Stimulated activated naive CD4-positive, alpha-beta T cell (primary cell): Measurements from ENCODE around the gene SNED1.

Experiments
- DNase-seq, 6 experiments: peaks; one replicate each; lab custom pipeline; 2025; lab: John Stamatoyannopoulos, UW

Gene SNED1

DNA sequence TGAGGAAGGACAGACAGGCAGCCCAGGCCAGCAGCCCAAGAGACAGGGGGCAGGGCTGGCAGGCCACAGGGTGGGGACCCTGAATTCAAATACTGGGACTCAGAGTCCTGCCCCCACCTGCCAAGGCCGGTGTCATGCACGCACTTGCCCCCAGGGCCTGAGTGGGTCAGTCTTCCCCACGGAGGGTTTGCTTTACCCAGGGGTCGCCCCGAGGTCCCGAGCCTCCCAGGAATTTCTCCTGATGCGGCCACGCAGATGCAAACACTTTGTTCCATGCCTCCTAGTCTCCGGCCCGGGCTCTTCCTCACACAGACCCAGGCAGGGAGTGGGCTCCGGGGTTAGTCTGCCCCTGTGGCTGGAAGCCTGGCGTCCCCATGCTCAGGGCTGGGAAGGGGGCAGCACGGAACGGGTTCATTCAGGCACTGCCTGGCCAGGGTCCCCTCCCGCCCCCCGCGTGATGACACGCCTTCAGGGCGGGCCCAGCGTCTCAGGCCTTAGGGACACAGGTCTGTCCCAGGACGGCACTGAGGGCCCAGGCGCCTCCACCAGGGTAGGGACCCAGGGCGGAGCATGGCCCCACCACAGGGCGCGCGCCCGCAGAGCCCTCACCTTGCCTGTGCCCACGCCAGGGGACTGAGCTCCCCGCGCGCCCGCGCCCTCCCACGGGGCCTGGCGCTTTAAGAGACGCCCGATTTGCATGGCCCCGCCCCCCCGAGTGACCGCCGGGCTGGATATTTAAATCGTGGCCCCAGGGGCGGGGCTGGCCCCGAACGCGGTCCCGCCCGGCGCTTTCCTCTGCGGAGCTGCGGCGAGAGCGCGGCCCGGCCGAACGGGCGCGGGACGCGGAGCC is at the start of gene SNED1:
Gene SNED1 (plus strand): TSS at position 763 of the 850 bp plus-strand sequence. CDS start 220 bp downstream, outside the sequence.
- peak in 4 of 6 experiments; percentile 7 to 60 (median 24) for DNase-seq

DNA sequence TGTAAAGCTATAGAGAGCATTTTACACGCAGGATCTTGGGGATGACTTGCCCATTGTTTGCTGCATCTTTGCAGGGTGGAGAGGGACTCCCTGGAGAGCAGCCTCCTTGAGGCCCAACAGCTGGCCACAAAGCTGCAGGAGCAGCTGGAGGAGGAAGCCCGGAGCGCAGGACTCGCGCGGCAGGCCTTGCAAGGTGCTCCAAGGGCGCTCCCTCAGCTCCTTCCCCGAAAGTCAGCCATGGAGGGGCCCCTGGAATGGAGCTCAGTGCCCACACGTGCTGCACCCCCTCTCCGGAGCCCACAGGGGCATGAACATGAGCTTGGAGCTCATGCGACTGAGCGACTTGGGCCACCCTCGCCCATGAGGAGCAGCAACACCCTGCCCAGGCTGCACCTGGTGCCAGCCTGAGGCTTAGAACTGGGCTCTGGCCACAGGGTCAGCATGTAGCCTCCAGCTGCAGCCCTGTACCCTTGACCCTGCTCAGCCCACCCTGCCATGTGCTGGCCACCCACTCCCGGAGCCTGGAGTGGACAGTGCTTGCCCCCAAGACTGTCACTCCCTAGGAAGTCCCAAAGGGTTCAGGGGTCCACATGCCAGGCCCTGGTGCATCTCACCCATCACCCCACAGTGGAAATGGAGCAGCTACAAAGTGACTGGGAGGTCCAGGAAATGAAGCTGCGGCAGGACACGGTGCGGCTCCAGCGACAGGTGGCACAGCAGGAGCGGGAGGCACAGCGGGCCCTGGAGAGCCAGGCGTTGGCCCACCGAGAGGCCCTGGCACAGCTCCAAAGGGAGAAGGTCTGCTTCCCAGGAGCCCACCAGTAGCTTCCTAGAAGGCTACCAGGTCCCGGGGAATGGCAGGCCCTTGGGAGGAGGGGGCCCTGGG is 49.3 kb upstream of the SNED1 start:
- no peak for DNase-seq

DNA sequence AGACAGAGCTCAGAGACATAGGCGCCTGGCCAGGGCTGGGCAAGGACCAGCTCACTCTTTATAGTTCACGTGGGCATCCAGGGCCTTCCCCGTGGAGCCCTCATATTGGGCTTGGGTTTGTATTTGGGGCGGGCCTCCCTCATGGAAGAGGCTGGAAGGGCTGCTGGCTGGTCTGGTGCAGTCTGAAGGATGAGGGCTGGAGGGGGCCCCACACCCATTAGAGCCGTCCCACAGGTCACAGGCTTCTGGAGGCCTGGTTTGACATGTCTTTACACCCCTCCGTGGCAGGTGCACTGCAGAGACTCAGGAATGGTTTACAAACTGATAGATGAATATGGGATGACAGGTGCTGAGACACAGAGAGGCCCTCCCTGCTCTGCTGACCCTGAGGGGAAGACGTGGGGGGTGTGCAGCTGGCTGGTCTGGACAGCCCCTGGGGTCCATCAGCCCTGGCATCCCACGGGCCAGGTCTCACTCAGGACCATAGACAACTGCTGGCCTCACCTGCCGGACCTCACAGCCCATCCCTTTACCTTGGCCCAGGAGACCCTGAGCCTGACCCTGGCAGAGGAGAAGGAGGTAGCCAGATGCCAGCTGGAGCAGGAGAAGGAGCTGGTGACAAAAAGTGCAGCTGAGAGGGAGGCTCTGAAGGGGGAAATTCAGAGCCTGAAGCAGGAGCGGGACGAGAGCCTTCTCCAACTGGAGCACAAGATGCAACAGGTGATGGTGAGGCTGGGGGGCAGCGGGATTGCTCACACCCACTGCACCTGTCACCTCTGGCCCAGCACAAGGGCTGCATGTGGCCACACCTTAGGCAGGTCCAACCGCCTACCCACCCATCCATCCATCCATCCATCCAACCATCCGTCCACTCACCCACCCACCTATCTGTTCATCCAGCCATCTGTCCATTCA is 48.4 kb upstream of the SNED1 start:
- DNase-seq: no peak

DNA sequence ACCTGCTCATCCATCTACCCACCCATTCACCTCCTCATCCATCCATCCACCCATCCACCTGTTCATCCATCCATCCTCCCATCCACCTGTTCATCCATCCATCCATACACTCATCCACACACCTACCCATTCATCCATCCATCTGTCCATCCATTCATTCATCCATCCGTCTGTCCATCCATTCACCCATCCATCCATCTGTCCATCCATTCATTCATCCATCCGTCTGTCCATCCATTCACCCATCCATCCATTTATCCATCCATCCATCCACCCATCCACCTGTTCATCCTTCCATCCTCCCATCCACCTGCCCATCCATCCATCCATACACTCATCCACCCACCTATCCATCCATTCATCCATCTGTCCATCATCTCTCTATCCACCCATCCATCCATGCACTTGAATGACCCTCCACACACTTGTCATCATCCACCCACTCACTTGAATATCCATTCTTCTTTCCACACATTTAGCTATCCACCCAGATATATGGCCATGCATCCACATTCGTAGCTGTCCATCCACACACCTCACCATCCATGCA is 47.3 kb upstream of the SNED1 start:
- DNase-seq: no peak

DNA sequence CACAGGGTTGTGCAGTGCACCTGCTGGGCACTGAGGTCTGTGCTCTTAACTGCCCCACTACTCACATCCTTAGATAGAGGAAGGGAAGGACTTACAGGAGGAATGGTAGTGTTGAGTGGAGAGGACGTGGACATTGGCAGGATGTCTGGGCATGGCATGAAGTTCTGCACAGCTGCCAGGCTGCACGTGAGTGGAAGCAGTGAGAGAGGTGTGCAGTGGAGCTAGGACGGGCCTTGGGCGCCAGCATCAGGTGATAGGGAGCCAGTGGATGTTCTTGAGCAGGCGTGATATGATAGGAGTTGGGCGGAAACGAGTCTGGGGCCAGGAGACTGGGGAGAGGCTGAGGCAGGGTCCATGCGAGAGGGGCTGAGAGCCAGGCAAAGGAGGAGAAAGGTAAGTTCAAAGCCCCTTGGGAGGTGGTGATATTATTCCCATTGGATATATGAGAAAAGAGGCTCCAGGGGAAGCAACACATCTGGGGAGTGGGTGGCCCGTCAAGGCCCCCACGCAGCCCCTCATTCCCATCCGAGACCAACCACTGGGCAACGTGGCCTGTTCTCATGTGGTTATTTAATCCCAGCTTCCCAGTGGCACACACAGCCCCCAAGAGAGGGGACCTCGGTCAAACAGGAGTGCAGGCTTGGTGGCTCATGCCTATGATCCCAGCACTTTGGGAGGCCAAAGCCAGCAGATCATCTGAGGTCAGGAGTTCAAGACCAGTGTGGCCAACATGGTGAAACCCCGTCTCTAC is 45.7 kb upstream of the SNED1 start:
- DNase-seq: no peak

DNA sequence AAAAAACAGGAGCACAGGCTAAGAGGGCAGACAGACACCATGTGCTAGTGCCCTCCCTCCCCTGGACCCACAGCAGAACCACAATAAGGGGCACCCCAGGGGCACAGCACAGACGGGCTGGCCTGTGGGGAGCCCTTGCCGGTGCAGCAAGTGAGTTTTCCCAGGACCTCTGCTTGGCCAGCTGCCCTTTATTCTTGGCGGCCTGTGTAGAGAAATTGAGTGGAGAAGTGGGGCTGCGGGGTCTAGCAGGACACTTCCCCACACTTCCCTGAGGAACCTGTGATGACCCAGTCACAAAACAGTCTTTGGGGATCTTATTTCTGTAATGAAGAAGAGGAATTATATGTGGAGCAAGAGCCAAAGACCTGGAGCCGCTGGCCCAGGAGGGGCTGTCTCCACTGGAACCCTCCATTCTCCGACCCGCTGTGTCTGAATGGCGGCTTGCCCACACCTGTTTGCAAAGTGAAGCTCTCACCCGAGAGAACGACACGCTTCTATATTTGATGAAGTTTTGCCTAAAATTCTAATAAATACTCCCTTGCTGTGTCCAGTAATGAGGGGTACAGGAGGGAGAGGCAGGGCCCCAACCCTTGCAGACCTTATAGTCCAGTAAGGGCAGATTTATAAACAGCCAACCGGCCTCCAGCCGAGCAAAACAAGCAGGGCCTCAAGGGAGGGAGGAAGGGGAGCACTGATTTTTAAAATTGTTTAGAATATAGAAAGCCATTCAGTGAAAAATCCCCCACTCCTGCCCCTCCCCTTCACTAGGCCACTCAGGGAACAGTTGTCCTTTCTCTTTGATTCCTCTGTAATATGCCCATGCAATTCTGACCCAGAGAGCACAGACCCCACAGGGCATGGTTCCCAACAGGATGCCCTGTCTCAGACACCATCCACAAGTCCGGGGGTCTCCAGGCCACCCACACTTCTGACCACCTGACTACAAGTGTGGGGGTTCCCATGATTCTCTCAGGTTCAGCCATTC is 44.7 kb upstream of the SNED1 start:
- no peak for DNase-seq

DNA sequence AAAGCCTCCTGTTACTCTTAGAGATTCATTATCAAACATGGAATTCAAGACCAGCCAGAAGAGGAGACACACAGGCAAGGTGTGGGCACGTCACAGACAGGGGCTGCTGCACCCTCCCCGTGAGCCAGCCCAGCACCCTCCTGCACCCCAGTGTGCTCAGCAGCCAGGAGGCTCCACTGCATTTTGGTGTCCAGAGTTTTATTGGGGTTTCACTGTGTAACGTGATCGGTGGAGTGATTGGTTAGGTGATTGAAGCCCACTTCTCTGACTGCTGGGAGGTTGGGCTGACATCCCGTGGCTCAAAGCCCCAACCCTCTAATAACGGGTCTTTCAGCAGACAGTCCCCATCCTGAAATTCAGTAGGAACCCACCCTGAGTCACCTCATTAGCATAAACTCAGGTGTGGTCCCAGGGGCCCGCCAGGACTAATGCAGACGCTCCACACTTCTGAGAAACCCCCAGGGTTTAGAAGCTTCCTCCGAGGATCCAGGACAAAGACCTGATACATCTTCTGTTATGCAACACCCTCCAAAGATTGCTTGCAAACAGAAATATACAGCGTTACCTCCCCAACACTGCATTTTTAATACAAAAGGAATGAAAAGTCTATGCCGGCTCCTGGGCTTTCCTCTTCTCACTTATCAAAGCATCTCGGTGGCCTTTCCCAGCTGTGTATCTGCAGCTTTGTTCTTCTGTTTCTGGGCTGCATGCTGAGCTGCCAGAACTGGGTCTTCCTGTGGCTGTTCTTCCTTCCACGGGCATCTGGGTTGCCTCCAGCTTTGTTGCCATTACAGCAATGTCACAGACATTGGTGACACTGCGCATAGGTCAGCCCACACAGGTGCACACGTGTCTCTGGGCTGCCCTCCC is 43.7 kb upstream of the SNED1 start:
- no peak for DNase-seq

DNA sequence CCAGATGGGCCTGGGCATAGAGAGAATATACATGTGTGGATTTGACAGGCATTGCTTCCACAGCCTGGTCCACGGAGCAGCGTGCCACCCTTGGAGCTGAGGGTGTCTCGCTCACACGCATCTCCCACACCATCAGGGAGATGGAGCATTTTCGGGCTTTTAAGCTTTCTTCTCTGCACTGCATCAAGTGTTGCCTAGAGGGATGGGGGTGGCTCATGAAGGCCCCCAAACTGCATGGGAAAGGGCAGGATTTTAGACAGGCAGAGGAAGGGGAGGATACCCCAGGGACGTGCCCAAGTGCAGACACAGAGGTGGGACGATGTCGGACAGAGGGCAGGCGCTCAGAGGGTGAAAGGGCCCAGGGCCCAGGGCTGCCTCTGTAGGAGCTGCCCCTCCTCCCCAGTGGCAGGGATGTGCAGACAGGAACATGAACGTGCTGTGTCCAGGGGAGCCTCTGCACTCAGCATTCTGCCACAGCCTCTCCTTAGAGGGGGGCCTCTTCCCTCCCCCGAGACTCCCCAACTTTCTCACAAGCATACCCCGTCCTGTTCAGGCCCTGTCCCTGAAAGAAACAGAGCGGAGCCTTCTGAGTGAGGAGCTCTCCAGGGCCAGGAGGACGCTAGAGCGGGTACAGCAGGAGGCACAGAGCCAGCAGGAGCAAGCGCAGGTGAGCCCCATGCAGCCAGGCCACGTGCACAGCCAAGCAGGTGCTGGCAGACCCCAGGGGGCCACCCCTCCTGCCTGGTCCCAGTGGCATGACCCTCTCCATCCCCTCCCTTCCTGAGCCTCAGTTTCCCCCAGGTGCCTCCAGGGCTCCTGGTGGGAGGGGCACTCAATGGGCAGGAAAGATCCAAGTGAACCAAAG is 42.9 kb upstream of the SNED1 start:
- no peak for DNase-seq

DNA sequence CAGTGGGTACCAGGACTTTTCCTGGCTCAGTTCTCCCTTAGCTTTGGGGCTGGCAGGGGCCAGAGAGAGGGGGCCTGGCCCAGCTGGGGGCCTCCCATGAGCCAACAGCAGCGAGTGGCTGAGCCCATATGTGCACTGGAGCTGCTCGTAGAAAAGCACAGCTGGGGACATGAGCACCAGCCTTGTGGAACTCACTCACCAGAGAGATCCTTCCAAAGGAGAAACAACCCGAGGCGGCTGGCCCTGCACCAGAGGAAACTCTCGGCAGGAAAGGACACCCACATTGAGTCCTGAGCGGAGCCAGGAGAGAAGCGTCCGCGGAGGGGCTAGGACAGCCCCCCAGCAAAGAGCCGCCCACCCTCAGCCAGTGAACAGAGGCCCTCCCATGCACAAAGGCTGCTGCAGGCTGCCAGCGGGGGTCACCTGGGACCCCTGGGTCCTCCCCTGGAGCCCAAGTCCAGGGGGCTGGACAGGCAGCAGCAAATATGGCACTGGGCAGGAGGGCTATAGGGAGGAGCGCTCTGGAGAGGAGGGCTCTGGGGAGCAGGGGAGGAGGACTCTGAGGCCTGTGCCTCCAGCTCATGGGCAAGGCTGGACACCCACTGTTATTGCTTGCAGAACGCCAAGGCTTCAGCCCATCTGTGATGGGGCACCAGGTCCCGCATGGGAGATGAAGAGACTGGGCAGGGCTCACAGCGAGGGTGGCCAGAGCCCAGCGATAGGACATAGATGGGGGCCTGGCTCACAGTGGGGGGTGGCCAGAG is 42.1 kb upstream of the SNED1 start:
- DNase-seq: no peak

DNA sequence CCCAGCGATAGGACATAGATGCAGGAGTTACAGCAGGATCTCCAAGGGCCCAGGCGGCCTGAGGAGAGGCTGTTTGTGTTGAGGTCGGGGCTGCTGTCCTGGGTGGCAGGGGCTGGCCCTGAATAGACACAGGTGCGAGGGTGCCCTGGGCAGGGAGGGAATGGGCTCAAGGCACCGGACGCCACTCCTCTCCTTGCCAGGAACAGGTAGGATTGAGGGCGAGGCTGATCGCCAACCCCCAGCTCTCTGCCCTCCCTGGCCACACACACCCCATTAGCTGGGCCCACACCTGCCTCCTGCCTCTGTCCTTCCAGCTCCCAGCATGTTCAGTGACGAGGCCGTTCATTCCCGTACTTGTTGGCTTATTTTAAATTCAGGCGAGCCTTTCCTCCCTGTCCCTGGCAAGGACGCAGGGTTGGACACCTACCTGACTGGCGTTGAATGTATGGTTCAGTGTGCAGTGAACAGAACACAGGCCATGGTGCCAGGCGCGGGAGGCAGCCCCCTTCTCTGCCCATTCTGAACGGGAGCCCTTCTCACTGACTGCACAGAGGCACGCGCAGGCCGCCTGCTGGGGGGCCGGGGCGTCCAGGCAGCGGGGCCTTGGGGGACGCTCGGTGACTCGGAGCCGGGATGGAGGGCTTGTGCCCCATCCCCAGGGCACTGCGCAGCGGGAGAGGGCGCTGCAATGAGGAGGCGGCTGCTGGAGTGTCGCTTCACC is 41.3 kb upstream of the SNED1 start:
- no peak for DNase-seq

DNA sequence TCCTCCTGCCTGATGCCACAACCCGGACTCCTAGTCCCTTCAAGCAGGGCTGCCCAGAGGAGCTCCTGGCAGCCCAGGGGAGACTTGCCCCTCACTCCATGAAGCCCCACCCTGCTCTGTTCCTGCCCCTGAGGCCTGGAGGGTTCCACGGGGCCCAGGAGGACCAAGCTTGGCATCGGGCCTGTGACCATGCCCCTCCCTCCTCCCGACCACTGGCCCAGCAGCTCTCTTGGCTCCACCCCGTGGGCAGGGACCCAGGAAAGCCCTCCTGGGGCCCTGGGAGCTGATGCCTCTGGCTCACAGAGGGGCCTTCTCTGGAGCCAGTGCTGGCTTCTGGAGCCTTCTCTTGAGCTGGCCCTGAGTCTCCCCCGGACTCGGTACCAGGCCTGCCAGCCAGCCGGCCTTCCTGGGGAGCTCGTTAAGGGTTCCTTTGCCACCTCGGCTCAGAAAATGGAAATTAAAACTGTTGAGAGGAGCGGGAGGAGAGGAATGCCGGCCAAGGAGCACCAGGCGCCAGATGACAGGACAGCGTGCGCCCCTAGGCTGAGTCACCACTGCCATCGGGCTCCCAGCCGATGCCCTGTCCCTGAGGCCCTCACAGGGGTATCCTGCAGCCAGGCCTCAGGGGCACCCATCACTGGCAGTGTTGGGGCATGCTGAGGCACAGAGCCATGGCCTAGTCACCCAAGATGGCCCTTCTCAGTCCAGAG is 40.6 kb upstream of the SNED1 start:
- DNase-seq: no peak

DNA sequence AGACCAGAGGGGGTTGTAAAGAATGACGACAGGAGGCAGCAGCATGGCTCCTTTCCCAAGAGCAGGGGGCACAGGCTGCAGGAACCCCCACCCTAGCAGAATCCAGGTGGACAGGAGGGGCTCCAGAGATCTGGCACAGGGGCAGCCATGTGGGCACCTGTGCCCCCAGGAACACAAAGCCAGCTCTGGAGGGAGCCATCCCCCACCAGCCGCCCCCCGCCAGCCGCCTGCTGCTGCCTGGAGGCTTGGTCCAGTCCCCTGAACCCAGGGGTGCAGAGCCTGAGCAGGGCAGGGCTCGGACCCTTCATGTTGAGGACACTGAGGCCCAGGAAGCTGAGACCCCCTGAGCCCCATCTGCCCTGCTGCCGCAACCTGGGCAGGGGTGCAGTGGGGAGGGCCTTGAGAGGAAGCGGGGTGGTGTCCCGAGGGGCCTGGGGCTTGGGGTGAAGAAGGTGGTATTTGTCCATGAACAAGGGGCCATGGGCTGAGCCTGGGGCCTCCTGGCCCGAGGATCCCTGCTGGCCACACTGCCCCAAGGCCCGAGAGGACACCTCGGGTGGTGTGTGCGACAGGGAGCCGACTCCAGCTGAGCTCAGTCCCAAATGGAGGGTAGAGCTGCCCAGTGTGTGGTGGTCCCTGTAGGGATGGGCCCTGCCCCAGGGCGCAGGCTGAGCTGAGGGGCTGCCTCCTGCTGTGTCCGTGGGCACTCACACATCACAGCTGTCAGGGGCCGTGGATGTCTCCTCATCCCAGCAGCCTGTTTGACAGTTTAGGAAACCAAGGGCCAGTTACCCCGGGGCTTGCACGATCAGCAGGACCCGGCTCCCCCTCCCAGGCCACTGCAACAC is 39.8 kb upstream of the SNED1 start:
- no peak for DNase-seq

DNA sequence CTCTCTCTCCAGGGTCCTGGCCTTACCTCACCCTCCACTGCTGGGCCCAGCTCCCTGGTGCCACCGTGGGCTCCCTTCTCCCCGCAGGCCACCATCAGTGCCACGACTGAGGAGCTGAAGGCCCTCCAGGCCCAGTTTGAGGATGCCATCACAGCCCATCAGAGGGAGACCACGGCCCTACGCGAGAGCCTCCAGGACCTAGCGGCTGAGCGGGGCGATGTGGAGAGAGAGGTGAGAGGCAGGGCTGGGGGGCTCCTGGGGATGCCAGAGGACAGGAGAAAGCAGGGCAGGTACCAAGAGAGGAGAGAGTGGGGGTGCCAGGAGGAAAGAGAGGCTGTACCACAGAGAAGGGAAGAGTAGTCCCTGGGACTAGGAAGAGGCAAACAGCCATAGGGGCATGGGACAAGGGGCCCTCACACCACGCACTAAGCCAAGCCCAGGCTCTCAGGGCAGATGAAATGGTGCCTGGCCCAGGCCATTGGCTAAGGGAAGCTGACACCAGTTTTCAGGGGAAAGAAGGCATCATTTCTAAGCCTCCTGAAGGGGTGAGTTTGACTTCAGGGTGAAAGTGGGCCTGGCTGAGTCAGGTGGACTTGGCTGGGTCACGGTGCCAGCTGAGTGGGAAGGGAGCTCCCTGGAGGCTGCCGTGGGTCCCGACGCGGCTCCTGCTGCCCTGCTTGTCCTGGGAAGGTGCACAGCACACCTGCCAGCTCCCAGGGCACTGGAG is 39.0 kb upstream of the SNED1 start:
- no peak for DNase-seq

DNA sequence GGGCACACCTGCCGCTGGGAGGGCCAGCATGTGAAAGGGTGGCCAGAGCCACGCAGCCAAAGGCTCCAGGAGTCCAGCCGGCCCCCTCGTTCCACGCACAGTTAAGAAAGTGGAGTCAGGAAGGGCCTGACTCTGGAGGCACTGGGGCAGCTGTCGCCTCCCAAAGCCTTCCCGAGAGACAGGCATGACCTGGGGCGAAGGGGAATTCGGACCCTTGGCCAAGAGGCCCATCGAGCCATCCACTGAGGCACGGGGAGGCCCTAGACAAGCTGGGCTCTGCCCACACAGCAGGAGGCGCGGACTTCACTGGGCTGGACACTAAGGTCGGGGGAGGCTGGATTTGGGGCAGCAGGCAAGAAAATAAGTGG is 38.5 kb upstream of the SNED1 start:
- no peak for DNase-seq
